Tibial nerve (tissue), 4 donors: ENCODE results near the gene ELK3. TPM values are rescaled to one million over a fixed set of nuclear protein-coding genes. Genes with fewer than 3 reads are reported as not detected.

Experiments
- DNase-seq, 2 donors: peaks; one replicate each; pipeline ENCODE4 v3.0.0-alpha.2; 2019; ENCODE audit warnings: low spot score in 2 of 2
- H3K27ac ChIP-seq, 4 donors: fragments of 200-600 bp; sonication (generic) in 3 of 4; one replicate each; pipeline ENCODE4 v1.5.1; 2017 to 2019; ENCODE audit warnings: mild to moderate bottlenecking in 1 of 4
- H3K27me3 ChIP-seq, 2 donors: fragments of 200-600 bp; sonication (generic) in 1 of 2; one replicate each; pipeline versions ENCODE4 v1.5.1 to v1.6.0; 2017 to 2019
- H3K36me3 ChIP-seq, 3 donors: fragments of 200-600 bp; sonication (generic); one replicate each; pipeline ENCODE4 v1.5.1; 2018 to 2019
- H3K4me1 ChIP-seq, 4 donors: fragments of 200-600 bp; sonication (generic) in 3 of 4; one replicate each; pipeline ENCODE4 v1.5.1; 2017 to 2019
- H3K4me3 ChIP-seq, 4 donors: fragments of 200-600 bp; sonication (generic) in 3 of 4; one replicate each; pipeline ENCODE4 v1.5.1; 2017 to 2019; ENCODE audit warnings: mild to moderate bottlenecking in 1 of 4, moderate library complexity in 1 of 4
- H3K9me3 ChIP-seq, 4 donors: fragments of 200-600 bp; sonication (generic) in 3 of 4; one replicate each; pipeline ENCODE4 v1.5.1; 2017 to 2019
- CTCF ChIP-seq, 5 experiments: fragments of 200-600 bp in 3 of 5; fragments of 450-650 bp in 2 of 5; sonication (generic) in 3 of 5; IDR thresholded peaks; one replicate each; pipeline ENCODE4 v1.5.1; 2016 to 2019; ENCODE audit warnings: antibody characterized with exemption in 5 of 5, mild to moderate bottlenecking in 3 of 5, moderate library complexity in 2 of 5
- EP300 ChIP-seq, 2 donors: sonication (generic); formaldehyde crosslinking; IDR thresholded peaks; one replicate each; pipeline ENCODE4 v1.6.1; 2017; ENCODE audit warnings: antibody characterized with exemption in 2 of 2, mild to moderate bottlenecking in 1 of 2
- POLR2A ChIP-seq, 2 donors: fragments of 450-650 bp; IDR thresholded peaks; one replicate each; pipeline ENCODE4 v1.6.1; 2017; ENCODE audit warnings: antibody characterized with exemption in 2 of 2, mild to moderate bottlenecking in 2 of 2, moderate library complexity in 2 of 2
- WGBS, 2 donors: methylation state at CpG; one replicate each; pipeline ENCODE4 v1.1.5; 2018; 5-methylcytosine and 5-hydroxymethylcytosine counted together
- total RNA-seq, 4 donors: library from RNA; depleted of rRNA; stranded (reverse); fragments of >200 nt; gene quantifications; one replicate each; pipeline ENCODE4 v1.1.0, GENCODE V29; 2016

The ELK3 gene
- total RNA-seq, 4 donors from 2014 or later: 9.4 to 28.6 (median 17.7) TPM

GRCh38 chr12:96155181-96155580 lies 39.0 kb upstream of the ELK3 start:
- DNase-seq: no peak

GRCh38 chr12:96155781-96156180 lies 38.4 kb upstream of the ELK3 start:
- no peaks in the 10 kb centered on the region for H3K9me3 ChIP-seq
- H3K36me3 ChIP-seq: no peaks in the 10 kb centered on the region
- H3K27me3 ChIP-seq: no peaks in the 10 kb centered on the region
- 64 to 70% methylated on average over 7 of the region's 7 CpGs for WGBS, 2 donors
- no peak overlapping the region for H3K27ac ChIP-seq
- no peak for TF ChIP-seq CTCF (IDR thresholded peaks at IDR 0.05)
- H3K4me3 ChIP-seq: no peak overlapping the region
- H3K4me1 ChIP-seq: no peaks in the 10 kb centered on the region
- no peak for DNase-seq

More at GRCh38 chr12:96155181-96155580, 39.0 kb upstream of the ELK3 start:
- Histone ChIP-seq H3K27ac (no peak overlapping the region), H3K9me3 (no peaks in the 10 kb centered on the region), H3K4me3 (no peak overlapping the region), H3K27me3 (no peaks in the 10 kb centered on the region), H3K36me3 (no peaks in the 10 kb centered on the region), H3K4me1 (no peaks in the 10 kb centered on the region)
- 87 to 91% methylated on average over 3 of the region's 3 CpGs for WGBS, 2 donors
- no peak for TF ChIP-seq POLR2A (IDR thresholded peaks at IDR 0.05)
- TF ChIP-seq CTCF (IDR thresholded peaks at IDR 0.05): no peak
- no peak for TF ChIP-seq EP300 (IDR thresholded peaks at IDR 0.05)

DNA sequence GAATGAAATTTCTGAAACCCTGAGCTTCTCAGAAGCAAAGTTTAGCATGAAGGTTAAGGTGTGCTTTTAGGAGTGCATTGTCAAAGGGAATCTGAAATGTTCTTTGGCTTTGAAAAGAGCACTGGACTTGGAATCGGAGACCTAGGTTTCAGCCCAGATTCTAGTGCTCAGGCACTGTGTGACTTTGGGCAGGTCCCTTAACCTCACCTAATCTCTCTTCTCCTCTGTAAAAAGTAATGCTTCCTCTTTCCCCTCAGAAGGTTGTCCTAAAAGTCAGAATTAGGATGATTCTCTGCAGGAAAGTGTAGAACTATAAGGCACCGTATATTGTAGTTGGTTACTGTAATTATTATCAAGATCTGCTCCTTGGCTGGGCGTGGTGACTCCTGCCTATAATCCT lies 38.0 kb upstream of the ELK3 start:
- Histone ChIP-seq H3K27me3 (no peaks in the 10 kb centered on the region), H3K9me3 (no peaks in the 10 kb centered on the region), H3K27ac (no peak overlapping the region), H3K36me3 (no peaks in the 10 kb centered on the region), H3K4me3 (no peak overlapping the region), H3K4me1 (no peaks in the 10 kb centered on the region)
- no peak for TF ChIP-seq POLR2A (IDR thresholded peaks at IDR 0.05)
- TF ChIP-seq CTCF (IDR thresholded peaks at IDR 0.05): no peak
- no peak for TF ChIP-seq EP300 (IDR thresholded peaks at IDR 0.05)
- no peak for DNase-seq
- WGBS, 2 donors: 86 to 91% methylated on average over 3 of the region's 3 CpGs

GRCh38 chr12:96157427-96157826 lies 36.7 kb upstream of the ELK3 start:
- DNase-seq: no peak
- WGBS, 2 donors: 91 to 97% methylated on average over 3 of the region's 3 CpGs

More at GRCh38 chr12:96157427-96157826, 36.7 kb upstream of the ELK3 start:
- TF ChIP-seq CTCF (IDR thresholded peaks at IDR 0.05) (no peak), POLR2A (IDR thresholded peaks at IDR 0.05) (no peak), EP300 (IDR thresholded peaks at IDR 0.05) (no peak)
- Histone ChIP-seq H3K27ac (no peak overlapping the region), H3K9me3 (no peaks in the 10 kb centered on the region), H3K27me3 (no peaks in the 10 kb centered on the region), H3K4me1 (no peaks in the 10 kb centered on the region), H3K36me3 (no peaks in the 10 kb centered on the region), H3K4me3 (no peak overlapping the region)
